IPS-NIHi7 (cell line): ENCODE measurements around the gene ATP10B.
"Not testable (repeated sequence)": the region's sequence is repeated elsewhere in the genome, so short reads cannot be mapped to it uniquely, and the experiment has no call there.

ENCODE experiments used
- DNase-seq: peaks from one replicate; pipeline ENCODE4 v3.0.0; 2012; ENCODE audit warnings: mixed read lengths; ENCODE audit errors: extremely low spot score

Gene ATP10B

DNA sequence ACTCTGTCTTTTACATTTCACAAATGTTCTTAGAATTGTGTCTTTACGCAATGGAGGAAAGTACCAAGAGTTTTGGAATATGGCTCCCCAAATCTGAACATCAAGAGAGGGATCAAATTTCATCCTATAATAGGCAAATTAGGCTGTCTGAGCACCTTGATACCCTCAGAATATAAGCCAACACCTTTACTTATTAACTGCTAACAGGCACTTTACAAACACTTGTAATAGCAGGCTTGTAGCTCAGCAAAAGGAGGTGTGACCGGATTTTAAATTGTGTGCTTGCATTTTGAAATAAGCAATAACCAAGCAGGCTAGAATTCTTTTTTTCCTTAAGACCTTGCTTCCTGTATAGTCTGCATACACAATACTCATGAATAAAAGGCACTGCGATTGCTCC, 92.0 kb downstream of the ATP10B start:
- no peak for DNase-seq

DNA sequence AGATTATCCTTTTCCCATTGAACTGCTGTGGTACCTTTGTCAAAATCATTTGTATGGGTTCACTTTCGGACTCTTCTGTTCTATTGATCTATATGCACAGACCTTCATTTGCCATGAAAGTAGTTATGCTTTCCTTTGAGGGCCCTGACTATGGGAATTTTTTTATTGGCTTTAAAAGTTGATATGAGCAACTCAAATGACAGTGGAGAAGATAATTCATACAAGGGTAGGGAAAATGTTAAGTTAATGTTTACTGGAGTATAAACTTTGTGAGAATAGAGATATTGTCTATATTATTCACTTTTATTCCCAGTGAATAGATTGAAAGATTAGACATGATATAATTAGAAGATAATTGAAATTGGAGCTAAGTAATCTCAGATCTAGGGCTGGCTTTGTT, 94.8 kb downstream of the ATP10B start:
- DNase-seq: no peak

DNA sequence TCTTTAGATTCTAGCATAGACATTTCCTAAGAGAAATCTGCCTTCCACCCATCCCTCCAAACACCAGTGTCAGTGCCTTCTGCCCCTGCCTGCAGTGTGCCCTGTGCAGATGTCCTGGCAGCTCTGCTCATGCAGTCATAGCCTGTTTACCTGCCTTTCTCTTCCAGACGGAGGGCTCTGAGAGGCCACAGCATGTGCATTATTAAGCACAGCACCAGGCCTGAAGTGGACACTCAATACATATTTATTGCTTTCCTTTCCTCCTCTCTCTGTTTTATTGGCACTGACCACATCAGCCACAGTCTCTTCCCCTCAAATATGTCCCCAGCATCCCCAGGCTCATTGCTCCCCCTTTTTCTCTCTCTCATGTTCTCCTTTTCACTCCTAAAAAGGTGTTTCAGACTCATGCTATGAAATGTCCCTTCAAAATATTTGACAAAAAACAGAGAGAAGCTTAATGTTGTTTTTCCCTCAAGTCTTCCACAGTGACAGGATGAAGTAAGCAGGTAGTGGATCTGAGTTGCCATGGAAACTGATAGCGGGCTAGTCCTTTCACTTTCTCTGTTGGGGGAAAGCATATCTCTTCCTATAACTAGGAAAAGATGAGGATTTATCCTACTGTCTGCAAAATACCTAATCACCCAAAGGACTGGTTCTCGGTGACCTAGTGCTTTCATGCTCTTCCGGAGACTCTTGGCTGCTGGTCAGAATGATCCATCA, 100.9 kb downstream of the ATP10B start:
- DNase-seq: no peak

DNA sequence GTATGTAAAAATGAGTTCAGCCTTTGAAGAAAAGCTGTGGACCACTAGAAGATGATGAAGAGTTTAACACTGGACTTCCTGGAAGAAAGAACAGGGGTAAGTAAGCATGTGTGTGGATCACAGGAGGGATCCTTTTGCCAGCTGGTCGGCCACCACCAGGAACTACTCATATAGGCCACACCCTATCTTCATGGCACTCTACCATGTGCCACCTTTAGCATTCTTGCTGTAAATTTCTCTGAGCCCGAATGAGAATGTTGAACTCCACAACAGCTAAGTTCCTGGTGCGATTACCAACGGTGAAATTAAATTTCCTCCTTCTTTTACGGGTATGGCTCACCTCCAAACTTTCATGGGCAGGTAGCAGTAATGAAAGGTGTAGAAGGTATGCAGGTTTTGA, 102.3 kb downstream of the ATP10B start:
- DNase-seq: no peak

DNA sequence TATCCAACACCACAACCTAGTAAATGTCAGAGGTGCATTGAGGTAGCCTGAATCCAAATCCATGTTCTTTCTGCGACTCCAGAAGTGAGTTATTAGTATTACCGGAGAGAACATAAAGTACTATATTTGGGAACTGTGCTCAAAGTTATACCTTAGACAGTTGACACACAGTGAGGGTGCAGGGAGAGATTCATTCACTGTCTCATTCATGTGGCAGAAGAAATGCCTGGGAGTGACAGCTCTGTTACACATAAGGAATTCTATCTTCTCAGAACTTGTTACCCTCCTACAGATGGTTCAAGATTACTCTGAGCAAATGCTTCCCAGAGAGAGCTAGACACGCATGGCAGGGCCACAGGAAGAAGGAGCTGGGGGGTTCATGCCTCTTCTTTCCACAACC, 103.0 kb downstream of the ATP10B start:
- no peak for DNase-seq

DNA sequence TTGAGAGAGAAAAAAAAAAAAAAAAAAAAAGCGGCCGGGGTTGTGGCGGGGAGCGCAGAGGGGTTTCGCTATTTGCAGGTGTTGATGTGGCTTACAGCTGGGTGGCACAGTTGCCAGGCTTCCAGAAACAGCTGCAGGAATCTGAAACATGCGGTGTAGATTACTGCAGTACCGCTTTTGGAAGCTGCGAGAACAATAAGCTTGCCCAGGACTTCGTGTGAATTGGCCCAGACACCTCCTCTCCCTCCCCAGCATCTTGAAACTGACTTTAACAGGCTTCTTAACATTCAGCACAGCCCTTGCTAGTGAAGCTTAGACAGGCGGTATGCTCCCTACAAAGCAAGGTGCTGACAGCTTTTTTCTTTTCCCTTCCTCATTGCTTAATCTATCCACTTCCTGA, 104.0 kb downstream of the ATP10B start:
- DNase-seq: no peak

DNA sequence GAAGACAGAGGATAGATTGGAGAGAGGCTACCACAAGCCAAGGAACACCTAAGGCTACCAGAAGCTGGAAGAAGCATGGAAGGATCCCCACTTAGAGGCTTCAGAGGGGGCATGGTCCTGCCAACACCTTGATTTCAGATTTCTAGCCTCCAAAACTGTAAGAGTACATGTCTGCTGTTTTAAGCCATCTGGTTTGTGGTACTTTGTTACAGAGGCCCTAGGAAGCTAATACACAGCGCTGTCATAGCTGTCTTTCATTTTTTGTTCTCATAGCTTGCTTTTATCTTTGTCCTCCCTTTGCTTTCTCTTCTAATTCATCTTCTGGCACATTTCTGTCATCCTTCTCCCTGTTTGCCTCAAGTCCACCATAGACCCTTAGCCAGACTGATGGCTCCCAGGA, 104.5 kb downstream of the ATP10B start:
- DNase-seq: no peak

DNA sequence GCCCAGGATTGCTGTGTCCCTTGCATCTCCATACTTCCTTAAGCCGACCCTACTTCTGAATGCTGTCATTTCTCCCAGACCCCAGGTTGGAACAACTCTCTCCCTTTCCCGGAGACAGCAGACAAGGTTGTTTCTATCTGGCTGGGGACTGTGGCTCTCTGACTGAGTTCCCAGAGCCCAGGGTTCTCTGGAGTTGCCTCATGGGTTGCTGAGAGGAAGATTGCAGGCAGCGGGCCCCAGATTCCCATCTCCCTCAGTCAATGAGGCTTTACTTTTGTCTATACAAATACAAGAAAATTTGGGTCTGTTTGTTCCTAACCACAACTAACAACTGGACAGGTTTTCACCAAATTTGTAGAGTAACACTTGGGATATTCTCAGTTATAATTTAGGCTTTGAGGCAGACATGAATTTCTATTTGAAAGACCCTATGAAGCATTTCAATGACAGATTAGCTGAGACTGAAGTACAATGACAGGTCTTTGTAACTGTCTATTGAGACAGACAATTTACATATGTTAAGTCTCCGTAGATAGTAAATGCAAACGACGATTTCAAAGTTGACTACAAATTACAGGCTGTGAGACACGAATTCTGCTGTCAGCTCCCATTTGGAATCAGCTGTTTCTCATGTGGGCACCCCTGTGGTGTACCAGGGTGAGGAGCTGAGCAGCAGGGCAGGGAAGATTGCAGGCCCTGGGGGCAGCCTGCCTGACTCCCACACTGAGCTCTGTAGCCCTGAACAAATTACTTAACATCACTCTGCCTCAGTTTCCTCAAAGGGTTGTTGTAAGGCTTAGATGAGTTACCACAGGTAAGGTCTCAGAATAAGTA, 107.5 kb downstream of the ATP10B start:
- no peak for DNase-seq

DNA sequence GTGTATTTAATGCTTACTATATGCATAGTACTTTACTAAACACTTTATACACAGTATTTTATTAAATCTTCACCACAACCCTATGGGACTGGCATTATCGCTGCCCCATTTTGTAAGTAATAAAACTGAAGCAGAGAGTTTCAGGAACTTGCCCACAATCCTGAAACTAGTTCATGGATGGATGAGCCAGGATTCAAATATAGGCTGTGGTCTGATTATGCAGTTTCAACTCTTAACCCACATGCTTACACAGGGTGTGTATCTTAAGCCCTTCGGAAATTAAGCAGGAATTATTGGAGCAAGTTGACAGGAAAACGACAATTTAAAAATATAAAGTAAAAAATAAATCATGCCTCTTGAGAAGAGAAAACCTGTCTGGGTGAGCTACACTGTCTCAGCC, 109.0 kb downstream of the ATP10B start:
- no peak for DNase-seq

DNA sequence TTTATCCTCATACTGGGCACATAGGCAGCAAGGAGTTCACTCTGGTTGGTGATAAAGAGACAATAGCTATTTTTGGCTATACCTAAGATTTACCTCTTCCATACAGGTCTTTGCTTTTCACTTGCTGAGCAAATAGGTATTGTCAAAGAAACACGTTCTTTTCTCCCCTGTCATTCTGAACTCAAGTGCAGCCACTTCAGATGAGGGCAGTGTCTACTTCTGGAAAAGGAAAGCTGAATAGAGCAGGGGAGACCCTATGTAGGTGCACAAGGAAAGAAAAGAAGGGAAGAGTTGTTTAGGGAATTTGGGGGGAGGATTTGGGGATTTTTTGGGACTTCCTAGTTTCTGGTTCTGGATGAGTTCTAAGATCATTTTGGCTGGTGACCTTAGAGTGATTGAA, 109.6 kb downstream of the ATP10B start:
- no peak for DNase-seq

DNA sequence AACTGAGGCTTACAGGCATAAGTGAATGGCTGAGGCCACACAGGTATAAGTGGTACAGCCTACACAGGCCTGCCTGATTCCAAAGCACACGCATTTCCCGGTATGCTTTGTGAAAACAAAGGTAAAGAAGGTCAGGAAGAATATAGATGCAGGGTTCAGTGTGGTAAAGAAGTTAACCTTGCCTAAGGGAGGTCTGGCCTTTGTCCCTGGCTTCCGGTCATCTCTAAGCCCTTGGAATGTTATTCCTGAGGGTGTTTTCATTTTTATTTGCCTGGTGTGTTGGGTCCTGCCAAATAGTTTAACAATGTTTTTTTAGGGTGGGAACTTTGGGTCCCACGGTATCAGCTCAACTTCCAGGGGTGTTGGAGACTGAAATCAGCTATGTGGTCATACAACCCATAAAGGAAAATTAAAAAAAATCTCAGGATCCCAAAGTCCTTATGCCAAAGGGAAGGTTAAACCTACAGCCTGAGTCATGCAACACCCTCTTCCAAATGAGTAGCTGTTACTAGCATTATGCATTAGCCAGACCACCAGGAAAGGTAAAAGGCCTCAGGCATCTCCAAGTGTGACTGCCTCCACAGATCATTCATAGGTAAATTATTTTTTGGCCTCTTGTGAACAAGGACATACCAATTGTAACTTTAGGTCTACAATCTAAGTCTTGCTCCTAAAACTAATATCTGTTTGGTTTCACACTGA, 124.6 kb downstream of the ATP10B start:
- DNase-seq: no peak

DNA sequence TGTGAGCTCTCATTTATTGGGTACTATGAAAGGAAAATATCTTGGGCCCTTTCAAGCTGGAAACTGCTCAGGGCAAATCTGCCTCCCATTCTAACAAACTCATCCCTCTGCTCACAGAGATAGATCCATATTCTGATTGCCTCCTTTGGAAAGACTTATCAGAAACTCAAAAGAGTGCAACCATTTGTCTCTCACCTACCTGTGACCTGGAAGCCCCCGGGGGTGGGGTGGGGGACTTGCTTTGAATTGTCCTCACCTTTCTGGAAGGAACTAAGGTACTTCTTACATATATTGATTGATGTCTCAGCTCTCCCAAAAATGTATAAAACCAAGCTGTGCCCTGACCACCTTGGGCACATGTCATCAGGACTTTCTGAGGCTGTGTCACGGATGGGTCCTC, 125.3 kb downstream of the ATP10B start:
- no peak for DNase-seq

DNA sequence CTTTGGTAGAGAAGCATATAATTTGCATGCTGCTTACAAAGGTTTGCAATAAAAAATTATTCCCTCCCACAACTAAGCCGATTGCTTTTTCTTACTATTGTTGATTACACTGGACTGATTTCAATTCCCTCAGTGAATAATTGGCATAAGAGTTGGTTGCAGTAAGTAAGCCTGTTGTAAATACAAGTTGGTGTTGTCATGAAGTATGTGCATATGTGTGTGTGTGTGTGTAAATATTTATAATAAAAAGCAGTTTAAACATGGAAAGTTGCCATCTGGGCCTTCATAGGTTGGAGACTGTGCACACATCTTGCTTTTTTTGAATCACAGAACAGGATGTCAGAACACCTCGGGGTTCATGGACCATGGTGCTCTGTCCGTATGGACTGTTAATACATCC, 131.2 kb downstream of the ATP10B start:
- DNase-seq: no peak

DNA sequence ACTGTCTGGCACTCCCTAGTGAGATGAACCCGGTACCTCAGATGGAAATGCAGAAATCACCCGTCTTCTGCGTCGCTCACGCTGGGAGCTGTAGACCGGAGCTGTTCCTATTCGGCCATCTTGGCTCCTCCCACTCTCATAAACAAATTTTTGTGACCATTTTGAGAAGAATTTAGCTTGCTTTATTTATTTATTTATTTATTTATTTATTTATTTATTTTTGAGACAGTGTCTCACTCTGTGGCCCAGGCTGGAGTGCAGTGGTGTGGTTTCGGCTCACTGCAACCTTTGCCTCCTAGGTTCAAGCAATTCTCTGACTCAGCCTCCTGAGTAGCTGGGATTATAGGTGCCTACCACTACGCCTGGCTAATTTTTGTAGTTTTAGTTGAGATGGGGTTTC, 136.5 kb downstream of the ATP10B start:
- not testable (repeated sequence) for DNase-seq

DNA sequence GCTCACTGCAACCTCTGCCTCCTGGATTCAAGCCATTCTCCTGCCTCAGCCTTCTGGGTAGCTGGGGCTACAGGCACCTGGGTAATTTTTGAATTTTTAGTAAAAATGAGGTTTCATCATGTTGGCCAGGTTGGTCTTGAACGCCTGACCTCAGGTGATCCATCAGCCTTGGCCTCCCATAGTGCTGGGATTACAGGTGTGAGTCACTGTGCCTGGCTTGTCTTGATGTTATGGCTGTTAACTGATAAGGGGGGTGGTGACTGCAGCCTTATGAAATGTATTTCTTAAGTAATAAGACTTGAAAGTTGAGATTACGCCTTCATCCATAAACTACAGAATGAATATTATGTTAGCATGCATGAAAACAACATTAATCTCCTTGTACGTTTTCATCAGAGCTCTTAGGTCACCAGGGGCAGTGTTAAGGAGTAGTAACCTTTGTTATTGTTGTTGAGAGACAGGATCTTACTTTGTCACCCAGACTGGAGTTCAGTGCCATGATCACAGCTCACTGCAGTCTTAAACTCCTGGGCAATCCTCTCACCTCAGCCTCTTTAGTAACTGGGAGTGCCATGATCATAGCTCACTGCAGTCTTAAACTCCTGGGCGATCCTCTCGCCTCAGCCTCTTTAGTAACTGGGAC, 148.3 kb downstream of the ATP10B start:
- DNase-seq: no peak

DNA sequence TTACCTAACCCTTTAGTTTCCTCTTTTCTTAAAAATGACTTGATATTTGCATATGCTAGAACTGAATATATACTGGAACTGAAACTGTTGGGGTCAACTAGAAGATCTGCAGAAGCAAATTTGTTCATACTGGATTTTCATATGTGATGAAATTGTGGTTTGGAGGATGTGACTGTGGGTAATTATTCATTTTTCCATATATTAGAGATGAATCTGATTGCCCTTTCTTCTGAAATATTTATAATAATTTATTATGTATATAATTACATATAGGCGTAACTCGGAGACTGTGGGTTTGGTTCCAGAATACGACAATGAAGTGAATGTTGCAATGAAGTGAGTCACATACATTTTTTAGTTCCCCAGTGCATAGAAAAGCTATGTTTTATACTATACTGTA, 149.1 kb downstream of the ATP10B start:
- no peak for DNase-seq

DNA sequence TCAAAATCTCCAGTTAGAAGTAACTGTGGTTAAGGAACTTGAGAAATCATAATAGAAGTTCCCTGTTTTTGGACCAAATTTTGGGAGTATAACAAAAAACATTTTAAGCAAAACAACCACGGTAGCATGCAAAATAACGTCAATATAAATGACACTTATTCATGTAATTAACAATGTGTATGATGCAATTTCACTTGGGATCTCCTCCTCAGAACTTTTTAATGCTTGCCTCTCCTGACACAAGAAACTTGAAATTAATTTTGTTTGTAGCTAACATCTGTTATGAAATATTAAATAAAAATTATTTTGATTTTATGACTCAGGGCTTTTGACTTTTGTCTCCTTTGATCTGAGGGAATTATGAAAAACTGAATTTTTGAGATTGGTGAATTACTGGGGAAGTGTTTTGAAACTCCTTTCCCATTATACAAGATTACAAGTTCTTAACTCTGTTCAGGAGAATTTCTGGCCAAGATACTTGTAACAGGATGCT, 149.7 kb downstream of the ATP10B start:
- no peak for DNase-seq

DNA sequence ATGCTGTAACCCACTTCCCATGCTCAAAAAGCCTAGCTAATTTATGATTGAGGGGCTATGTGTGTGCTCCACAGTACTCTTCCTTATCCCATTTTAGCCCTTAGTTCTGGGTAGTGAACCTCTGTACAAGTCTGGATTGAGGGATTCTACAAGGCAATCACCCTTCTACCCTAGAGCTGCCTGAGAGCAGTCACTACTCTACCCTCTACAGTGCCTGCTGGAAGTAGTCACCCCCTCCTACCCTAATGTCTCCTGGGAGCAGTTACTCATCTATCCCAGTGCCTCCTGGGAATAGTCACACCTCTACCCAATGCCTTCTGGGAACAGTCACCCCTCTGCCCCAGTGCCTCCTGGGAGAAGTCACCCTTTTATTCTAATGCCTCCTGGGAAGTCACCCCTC, 150.6 kb downstream of the ATP10B start:
- no peak for DNase-seq

DNA sequence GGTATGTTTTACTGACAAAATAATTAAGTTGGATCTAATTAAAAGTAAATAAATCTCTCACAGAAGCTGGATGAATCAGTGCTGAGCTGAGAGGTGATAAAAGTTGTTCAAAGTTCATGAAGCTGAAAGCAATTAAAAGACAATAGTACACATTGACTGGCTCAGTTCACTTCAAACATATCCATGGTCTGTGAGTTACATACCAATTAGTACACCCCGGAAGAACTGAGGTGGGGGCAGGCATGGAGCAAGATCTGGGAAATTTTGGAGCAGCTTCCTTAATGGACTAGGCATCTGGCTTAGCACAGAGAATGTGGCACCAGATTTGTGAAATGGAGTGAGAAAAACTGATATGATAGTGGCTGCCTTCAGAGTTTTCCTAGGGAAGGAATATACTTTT, 152.7 kb downstream of the ATP10B start:
- no peak for DNase-seq

DNA sequence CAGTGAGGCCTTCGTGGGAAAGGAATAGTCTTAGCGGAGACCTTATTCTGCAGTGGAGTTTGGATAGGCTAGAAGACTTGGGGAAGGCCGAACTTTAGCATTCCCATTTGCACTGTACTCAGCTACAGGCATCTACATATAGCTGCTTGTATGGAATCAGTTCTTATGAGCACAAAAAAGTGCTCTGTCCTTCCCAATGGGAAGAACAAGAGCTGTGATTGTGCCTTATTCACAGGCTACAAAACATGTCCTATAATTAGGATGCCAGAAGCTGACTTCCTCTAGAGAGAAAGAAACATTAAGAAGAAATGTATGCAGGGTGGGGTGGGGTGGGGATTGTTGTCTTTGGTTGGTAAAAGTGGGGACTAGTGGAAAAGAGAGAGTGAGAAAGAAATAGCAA, 154.7 kb downstream of the ATP10B start:
- DNase-seq: no peak

DNA sequence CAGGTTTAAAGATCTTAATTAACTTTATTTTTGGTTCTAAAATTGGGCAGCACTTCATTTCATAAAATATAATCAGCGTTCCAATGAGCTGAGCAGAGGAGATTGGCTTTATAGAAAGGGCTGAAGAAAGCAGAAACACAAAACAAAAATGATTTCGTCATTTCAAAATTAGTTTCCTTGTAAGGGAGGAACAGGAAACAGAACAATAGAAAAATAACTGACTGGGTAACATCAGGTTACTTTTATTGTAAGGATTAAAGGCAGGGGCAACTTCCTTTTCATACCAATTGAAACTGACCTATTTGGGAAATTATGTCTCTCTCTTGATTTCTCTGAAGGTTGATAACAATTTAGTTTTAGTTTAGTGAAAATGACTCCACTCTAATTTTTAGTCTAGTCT, 157.1 kb downstream of the ATP10B start:
- DNase-seq: no peak

DNA sequence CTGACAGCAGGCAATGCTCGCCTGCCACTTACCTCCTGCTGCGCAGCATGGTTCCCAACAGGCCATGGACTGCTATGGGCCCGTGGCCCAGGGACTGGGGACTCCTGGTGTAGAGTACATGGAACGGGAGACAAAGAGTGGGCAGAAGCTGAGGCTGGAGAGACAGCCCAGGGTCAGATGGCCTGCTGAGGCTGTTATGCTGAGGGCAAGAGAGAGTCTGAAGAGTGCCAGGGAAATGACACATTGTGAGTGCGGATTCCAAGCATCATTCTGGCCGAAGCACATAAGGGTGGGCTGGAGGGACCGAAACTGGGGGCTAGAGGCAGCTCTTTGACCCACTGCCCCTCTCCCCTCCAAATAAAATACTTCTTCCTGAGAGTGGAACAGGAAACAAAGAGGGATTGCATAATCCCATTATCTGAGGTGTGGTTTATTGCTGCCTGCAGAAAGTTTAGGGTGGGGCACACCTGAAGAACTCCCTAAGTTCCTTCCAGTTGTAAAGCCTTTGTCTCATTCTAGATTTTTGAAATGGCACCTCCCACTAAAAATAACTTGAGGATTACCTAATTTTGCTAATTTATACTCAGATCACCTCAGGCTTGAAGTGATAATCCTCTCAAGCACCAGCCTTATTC, 158.1 kb downstream of the ATP10B start:
- no peak for DNase-seq
